Uterus (tissue), 4 donors: ENCODE data around the gene HSD11B1. TPM values are rescaled to one million over a fixed set of nuclear protein-coding genes. Genes with fewer than 3 reads are reported as not detected.

ENCODE experiments used
- DNase-seq, 2 donors: peaks; one replicate each; pipeline ENCODE4 v3.0.0-alpha.2; 2019 to 2020
- H3K27ac ChIP-seq, 2 donors: fragments of 200-600 bp; sonication (generic); 1 replicate in 1 of 2; 2 replicates in 1 of 2; pipeline ENCODE4 v1.5.1; 2016 to 2018
- H3K27me3 ChIP-seq, 2 donors: fragments of 200-600 bp; sonication (generic); one replicate each; pipeline ENCODE4 v1.5.1; 2018 to 2019; ENCODE audit warnings: control low read depth in 1 of 2
- H3K36me3 ChIP-seq, 2 donors: fragments of 200-600 bp; sonication (generic); one replicate each; pipeline ENCODE4 v1.5.1; 2019; ENCODE audit warnings: control low read depth in 1 of 2
- H3K4me1 ChIP-seq, 2 donors: fragments of 200-600 bp; sonication (generic); one replicate each; pipeline ENCODE4 v1.5.1; 2018 to 2019; ENCODE audit warnings: control low read depth in 1 of 2
- H3K4me3 ChIP-seq, 2 donors: fragments of 200-600 bp; sonication (generic); 1 replicate in 1 of 2; 2 replicates in 1 of 2; pipeline ENCODE4 v1.5.1; 2018 to 2019; ENCODE audit warnings: mild to moderate bottlenecking in 1 of 2
- H3K9me3 ChIP-seq, 2 donors: fragments of 200-600 bp; sonication (generic); one replicate each; pipeline ENCODE4 v1.5.1; 2019; ENCODE audit warnings: control low read depth in 1 of 2
- POLR2A ChIP-seq, 2 donors: fragments of 450-650 bp; IDR thresholded peaks; one replicate each; pipeline ENCODE4 v1.6.1; 2016; ENCODE audit warnings: antibody characterized with exemption in 2 of 2, mild to moderate bottlenecking in 1 of 2, moderate library complexity in 1 of 2
- intact Hi-C: fragments of 100-400 bp; cut with DNase I; formaldehyde crosslinking; loops from one replicate; pipeline ENCODE4 v1.15.1; 2023; ENCODE audit warnings: low total_unique reads
- total RNA-seq, 4 donors: library from RNA; depleted of rRNA in 3 of 4; stranded (reverse); fragments of >200 nt in 3 of 4; gene quantifications; one replicate each; pipeline versions ENCODE4 v1.1.0 to v1.2.4, GENCODE V29; 2014 to 2023
- TF ChIP-seq, protein P1 (sequence below), 4 experiments: fragments of 200-600 bp in 2 of 4; fragments of 450-650 bp in 2 of 4; sonication (generic) in 2 of 4; IDR thresholded peaks; one replicate each; pipeline ENCODE4 v1.5.1; 2016 to 2019; ENCODE audit warnings: antibody characterized with exemption in 4 of 4, mild to moderate bottlenecking in 2 of 4, moderate library complexity in 1 of 4
- donor health status: DM: yes; HTN: yes; CAD: no.

HSD11B1 gene
- 10 to 100 TPM in 1 of 4 donors, 1 to 10 TPM in 2, under 1 TPM in 1; 0.59 to 12.8 (median 2.2) TPM for total RNA-seq

GRCh38 chr1:209704584-209704983 is at the start of gene HSD11B1:
HSD11B1 (plus strand) TSS chr1:209704846; CDS start chr1:209704943, 97 bp downstream.
- no peaks in the 10 kb centered on the region for H3K36me3 ChIP-seq
- TF ChIP-seq, protein P1, sequence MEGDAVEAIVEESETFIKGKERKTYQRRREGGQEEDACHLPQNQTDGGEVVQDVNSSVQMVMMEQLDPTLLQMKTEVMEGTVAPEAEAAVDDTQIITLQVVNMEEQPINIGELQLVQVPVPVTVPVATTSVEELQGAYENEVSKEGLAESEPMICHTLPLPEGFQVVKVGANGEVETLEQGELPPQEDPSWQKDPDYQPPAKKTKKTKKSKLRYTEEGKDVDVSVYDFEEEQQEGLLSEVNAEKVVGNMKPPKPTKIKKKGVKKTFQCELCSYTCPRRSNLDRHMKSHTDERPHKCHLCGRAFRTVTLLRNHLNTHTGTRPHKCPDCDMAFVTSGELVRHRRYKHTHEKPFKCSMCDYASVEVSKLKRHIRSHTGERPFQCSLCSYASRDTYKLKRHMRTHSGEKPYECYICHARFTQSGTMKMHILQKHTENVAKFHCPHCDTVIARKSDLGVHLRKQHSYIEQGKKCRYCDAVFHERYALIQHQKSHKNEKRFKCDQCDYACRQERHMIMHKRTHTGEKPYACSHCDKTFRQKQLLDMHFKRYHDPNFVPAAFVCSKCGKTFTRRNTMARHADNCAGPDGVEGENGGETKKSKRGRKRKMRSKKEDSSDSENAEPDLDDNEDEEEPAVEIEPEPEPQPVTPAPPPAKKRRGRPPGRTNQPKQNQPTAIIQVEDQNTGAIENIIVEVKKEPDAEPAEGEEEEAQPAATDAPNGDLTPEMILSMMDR (IDR thresholded peaks at IDR 0.05): no peak
- peak in 1 of 2 donors; percentile 23 for TF ChIP-seq POLR2A (IDR thresholded peaks at IDR 0.05)
- peak; percentile 87 to 91 for DNase-seq
- no peaks in the 10 kb centered on the region for H3K4me1 ChIP-seq
- H3K27ac ChIP-seq: peak within 1 kb of the TSS; percentile 53 to 70
- no peaks in the 10 kb centered on the region for H3K9me3 ChIP-seq
- no peak within 1 kb of the TSS for H3K4me3 ChIP-seq
- H3K27me3 ChIP-seq: no peaks in the 10 kb centered on the region
- intact Hi-C loops: no loop called here

DNA sequence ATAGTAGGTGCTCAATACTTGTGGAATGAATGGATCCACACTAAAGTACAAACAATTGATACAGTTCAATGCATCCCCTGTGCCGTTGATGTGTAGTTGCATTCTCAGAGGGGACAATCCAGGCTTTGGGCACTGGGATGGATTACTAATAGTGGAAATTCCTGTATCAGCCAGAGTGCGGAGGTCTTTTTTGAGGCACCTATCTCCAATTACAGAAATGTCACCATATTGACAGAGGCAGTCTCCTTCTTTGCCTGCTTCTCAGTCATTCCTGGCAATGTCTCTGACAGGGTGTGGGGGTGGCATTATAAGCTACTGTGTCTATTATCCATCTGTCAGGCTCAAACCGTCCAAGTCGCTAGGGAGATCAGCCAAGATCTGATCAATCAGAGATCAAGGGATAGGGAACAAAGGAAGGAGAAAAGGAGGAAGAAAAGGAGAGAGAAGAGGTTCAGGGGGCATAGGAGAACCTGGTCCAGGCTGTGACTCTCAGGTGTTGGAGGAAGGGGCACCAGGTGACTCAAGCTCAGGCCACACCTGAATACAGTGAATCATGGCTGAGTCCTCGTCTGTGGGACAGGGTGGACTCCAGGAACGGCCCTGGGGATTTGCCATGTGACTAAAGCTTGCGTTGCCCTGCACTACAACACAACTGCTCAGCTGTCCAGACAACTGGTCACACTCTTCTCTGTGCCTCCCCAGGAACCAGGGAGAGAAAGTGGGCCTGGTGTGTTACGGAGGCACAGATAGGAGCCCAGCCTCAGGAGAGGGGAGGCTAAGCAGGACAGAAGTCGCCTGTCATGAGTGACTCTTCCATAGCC is 49.0 kb upstream of the HSD11B1 start:
- Histone ChIP-seq H3K36me3 (no peaks in the 10 kb centered on the region), H3K27ac (no peak overlapping the region), H3K4me3 (no peak overlapping the region), H3K27me3 (no peaks in the 10 kb centered on the region), H3K4me1 (no peaks in the 10 kb centered on the region), H3K9me3 (no peaks in the 10 kb centered on the region)
- no peak for DNase-seq
- intact Hi-C loops: no loop called here
- TF ChIP-seq, protein P1 (IDR thresholded peaks at IDR 0.05): no peak
- no peak for TF ChIP-seq POLR2A (IDR thresholded peaks at IDR 0.05)

GRCh38 chr1:209657140-209657879 is 47.3 kb upstream of the HSD11B1 start:
- Histone ChIP-seq H3K4me3 (no peak overlapping the region), H3K27ac (no peak overlapping the region), H3K4me1 (no peaks in the 10 kb centered on the region), H3K36me3 (no peaks in the 10 kb centered on the region), H3K9me3 (no peaks in the 10 kb centered on the region), H3K27me3 (no peaks in the 10 kb centered on the region)
- TF ChIP-seq, protein P1 (IDR thresholded peaks at IDR 0.05): no peak
- no peak for TF ChIP-seq POLR2A (IDR thresholded peaks at IDR 0.05)
- DNase-seq: no peak
- intact Hi-C loops: no loop called here

DNA sequence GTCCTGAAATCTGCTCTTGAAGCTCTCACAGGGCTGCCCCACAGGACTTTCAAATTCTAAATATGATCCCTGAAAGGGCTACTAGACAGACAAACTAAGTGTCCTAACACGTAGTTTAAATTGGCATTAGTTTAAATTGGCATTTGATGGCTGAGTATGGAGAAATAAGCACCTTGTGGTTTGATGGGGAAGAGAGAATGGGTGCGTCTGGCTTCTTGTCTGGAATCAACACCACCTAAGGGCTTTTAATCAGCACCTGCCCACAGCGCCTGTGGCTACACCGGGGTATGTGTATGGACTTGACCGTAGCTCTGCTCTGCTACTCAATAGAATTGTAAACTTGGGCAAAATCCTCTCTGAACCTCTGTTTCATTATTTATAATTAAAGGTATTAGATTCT is 46.7 kb upstream of the HSD11B1 start:
- no peaks in the 10 kb centered on the region for H3K4me1 ChIP-seq
- no peak for TF ChIP-seq POLR2A (IDR thresholded peaks at IDR 0.05)
- TF ChIP-seq, protein P1 (IDR thresholded peaks at IDR 0.05): no peak
- H3K27ac ChIP-seq: no peak overlapping the region
- intact Hi-C loops: no loop called here
- no peaks in the 10 kb centered on the region for H3K36me3 ChIP-seq
- H3K4me3 ChIP-seq: no peak overlapping the region
- no peaks in the 10 kb centered on the region for H3K9me3 ChIP-seq
- no peaks in the 10 kb centered on the region for H3K27me3 ChIP-seq
- DNase-seq: no peak

DNA sequence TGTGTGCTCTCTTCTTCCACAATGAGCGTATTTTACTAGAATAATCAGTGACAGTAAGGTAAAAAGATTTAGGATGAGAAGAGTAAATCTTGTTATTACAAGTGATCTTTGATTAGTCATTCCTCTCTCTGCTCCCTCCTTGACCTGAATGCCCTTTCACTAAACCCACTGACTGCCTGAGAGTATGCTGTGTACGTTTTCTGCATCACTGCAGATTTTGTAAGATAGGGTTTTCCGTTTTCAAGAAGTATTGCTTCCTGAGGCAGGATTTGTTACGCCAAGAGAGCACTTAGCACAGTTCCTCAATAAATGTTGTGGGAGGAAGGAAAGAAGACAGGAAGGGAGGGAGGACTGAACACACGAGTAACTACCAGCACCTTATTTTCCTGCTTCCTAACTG is 44.7 kb upstream of the HSD11B1 start:
- Histone ChIP-seq H3K4me3 (no peak overlapping the region), H3K27me3 (no peaks in the 10 kb centered on the region), H3K36me3 (no peaks in the 10 kb centered on the region), H3K9me3 (no peaks in the 10 kb centered on the region), H3K4me1 (no peaks in the 10 kb centered on the region), H3K27ac (no peak overlapping the region)
- DNase-seq: no peak
- TF ChIP-seq, protein P1 (IDR thresholded peaks at IDR 0.05): no peak
- no peak for TF ChIP-seq POLR2A (IDR thresholded peaks at IDR 0.05)
- intact Hi-C loops: no loop called here
